Prostate gland (tissue), 2 donors: ENCODE results near the gene SMIM23.

Experiments
- POLR2A ChIP-seq: fragments of 450-650 bp; IDR thresholded peaks from one replicate; pipeline ENCODE4 v1.6.1; 2016; ENCODE audit warnings: antibody characterized with exemption, mild to moderate bottlenecking
- TF ChIP-seq, protein P1 (sequence below), 4 experiments: fragments of 200-600 bp in 2 of 4; fragments of 450-650 bp in 2 of 4; sonication (generic) in 2 of 4; IDR thresholded peaks; 1 replicate in 3 of 4; 2 replicates in 1 of 4; pipeline ENCODE4 v1.5.1; 2016 to 2019; ENCODE audit warnings: antibody characterized with exemption in 4 of 4, mild to moderate bottlenecking in 2 of 4, moderate library complexity in 2 of 4

DNA sequence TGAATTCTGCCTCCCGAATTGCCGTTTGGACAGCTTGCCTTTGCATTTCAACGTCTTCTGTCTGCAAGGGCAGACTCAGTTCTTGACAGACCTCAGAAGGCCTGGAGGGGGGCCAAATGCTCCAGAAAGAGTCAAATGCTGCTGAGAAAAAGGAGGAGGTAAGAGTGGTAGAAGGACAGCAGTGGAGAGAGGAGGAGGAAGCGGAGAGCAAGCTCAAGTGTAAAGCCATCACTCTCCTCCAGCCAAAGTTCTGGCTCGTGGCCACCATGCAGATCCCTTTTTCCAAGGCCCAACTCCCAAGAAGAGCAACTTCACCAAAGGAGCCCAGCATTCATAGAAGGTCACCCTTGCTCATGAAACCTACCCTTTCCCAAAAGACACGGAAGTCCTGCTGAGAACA is 36.9 kb upstream of the SMIM23 start:
- TF ChIP-seq, protein P1, sequence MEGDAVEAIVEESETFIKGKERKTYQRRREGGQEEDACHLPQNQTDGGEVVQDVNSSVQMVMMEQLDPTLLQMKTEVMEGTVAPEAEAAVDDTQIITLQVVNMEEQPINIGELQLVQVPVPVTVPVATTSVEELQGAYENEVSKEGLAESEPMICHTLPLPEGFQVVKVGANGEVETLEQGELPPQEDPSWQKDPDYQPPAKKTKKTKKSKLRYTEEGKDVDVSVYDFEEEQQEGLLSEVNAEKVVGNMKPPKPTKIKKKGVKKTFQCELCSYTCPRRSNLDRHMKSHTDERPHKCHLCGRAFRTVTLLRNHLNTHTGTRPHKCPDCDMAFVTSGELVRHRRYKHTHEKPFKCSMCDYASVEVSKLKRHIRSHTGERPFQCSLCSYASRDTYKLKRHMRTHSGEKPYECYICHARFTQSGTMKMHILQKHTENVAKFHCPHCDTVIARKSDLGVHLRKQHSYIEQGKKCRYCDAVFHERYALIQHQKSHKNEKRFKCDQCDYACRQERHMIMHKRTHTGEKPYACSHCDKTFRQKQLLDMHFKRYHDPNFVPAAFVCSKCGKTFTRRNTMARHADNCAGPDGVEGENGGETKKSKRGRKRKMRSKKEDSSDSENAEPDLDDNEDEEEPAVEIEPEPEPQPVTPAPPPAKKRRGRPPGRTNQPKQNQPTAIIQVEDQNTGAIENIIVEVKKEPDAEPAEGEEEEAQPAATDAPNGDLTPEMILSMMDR (IDR thresholded peaks at IDR 0.05) = no peak
- TF ChIP-seq POLR2A = no peak
